Vagina (tissue), 2 donors: ENCODE data around the gene MCM9.

Experiments used
- POLR2AphosphoS5 ChIP-seq, 2 donors: sonication (generic); formaldehyde crosslinking; IDR thresholded peaks; one replicate each; pipeline ENCODE4 v1.9.0; 2017; ENCODE audit warnings: antibody characterized with exemption in 2 of 2, mild to moderate bottlenecking in 2 of 2, low read depth in 1 of 2; ENCODE audit not compliant: insufficient read depth in 1 of 2
- TF ChIP-seq, protein P1 (sequence below), 3 experiments: fragments of 450-650 bp in 2 of 3; fragments of 200-600 bp in 1 of 3; sonication (generic) in 1 of 3; IDR thresholded peaks; one replicate each; pipeline ENCODE4 v1.5.1; 2017 to 2019; ENCODE audit warnings: antibody characterized with exemption in 3 of 3, mild to moderate bottlenecking in 2 of 3, moderate library complexity in 2 of 3

DNA sequence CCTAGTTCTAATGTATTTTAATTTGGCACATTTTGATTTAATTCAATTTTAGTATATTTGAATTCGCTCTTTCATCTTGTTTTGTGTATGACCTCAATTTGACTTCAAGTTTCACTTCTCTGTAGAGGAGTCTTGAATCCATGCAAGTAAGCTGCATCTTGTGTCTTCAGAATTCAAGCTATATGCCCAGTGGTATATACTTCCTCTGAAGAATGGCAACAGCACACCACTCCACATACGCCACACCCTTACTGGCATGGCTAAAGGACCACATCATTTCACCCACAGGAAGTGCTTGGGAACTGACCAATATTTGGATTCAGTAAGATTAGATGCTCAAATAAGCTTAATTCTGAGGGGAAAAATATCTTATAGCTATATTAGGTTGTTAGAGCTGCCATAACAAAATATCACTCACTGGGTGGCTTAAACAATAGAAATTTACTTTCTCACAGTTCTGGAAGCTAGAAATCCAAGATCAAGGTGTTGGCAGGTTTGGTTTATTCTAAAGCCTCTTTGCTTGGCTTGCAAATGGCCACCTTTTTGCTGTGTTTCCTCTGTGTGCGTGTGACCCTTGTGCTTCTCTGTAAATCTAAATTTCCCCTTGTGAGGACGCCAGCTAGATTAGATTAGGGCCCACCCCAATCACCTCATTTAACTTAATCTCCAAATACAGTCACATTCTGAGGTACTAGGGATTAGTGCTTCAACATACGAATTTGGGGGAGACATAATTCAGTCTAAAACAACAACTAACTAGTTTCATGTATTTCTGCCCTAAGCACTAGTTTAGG is 43.8 kb downstream of the MCM9 start:
- TF ChIP-seq, protein P1, sequence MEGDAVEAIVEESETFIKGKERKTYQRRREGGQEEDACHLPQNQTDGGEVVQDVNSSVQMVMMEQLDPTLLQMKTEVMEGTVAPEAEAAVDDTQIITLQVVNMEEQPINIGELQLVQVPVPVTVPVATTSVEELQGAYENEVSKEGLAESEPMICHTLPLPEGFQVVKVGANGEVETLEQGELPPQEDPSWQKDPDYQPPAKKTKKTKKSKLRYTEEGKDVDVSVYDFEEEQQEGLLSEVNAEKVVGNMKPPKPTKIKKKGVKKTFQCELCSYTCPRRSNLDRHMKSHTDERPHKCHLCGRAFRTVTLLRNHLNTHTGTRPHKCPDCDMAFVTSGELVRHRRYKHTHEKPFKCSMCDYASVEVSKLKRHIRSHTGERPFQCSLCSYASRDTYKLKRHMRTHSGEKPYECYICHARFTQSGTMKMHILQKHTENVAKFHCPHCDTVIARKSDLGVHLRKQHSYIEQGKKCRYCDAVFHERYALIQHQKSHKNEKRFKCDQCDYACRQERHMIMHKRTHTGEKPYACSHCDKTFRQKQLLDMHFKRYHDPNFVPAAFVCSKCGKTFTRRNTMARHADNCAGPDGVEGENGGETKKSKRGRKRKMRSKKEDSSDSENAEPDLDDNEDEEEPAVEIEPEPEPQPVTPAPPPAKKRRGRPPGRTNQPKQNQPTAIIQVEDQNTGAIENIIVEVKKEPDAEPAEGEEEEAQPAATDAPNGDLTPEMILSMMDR (IDR thresholded peaks at IDR 0.05) = no peak
- TF ChIP-seq POLR2AphosphoS5 (IDR thresholded peaks at IDR 0.05; ENCODE audit: insufficient read depth in 1 of 2, low read depth in 1 of 2) = no peak
